ENCODE results near the gene MXD1.

Gene MXD1

DNA sequence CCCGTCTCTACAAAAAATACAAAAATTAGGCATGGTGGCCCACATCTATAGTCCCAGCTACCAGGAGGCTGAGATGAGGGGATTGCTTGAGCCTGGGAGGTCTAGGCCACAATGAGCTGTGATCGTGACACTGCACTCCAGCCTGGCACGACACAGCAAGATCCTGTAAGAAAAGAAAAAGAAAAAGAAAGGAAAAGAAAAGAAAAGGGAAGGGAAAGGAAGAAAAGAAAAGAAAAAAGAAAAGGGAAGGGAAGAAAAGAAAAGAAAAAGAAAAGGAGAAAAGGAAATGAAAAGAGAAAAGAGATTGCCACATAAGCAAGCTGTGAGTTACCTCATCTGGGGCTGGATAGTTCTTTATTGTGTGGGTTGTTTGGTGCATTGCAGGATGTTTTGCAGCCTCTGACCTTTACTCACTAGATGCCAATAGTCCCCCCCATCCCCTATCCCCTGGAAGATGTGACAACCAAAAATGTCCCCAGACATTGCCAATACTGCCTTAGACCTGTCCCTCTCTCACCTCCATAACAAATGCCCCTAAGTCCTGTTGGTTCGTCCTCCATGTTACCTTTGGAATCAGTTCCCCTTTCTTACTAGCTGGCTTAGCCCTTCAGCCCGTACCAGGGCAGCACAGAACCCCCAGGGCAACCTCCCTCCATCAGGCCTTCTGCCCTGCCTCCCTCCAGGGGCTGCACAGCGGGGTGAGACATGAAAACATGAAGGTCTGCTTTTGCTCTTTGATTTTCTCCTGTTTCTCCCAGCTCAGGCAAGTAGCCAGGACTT is 37.6 kb downstream of the MXD1 start:
- H3K4me1 ChIP-seq (ENCODE audit: insufficient read depth, low read length, poor library complexity, severe bottlenecking) = peaks cover 3% of the 10 kb centered on the region
- H4K20me1 ChIP-seq (ENCODE audit: insufficient read depth, low read length, poor library complexity, severe bottlenecking) = no peaks in the 10 kb centered on the region
- no peaks in the 10 kb centered on the region for H3K27me3 ChIP-seq (ENCODE audit: insufficient read depth, low read length, poor library complexity, severe bottlenecking)
- H2AFZ ChIP-seq (ENCODE audit: low read length) = no peak overlapping the region
- H3K4me2 ChIP-seq (ENCODE audit: low read depth, low read length, poor library complexity, severe bottlenecking) = no peak overlapping the region
- no peaks in the 10 kb centered on the region for H3K9me2 ChIP-seq (replicated peaks; ENCODE audit: low read depth, low read length)
- H3K36me3 ChIP-seq (ENCODE audit: insufficient read depth, low read length) = no peaks in the 10 kb centered on the region
- TF ChIP-seq, protein P1, sequence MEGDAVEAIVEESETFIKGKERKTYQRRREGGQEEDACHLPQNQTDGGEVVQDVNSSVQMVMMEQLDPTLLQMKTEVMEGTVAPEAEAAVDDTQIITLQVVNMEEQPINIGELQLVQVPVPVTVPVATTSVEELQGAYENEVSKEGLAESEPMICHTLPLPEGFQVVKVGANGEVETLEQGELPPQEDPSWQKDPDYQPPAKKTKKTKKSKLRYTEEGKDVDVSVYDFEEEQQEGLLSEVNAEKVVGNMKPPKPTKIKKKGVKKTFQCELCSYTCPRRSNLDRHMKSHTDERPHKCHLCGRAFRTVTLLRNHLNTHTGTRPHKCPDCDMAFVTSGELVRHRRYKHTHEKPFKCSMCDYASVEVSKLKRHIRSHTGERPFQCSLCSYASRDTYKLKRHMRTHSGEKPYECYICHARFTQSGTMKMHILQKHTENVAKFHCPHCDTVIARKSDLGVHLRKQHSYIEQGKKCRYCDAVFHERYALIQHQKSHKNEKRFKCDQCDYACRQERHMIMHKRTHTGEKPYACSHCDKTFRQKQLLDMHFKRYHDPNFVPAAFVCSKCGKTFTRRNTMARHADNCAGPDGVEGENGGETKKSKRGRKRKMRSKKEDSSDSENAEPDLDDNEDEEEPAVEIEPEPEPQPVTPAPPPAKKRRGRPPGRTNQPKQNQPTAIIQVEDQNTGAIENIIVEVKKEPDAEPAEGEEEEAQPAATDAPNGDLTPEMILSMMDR (conservative IDR thresholded peaks at IDR 0.05; ENCODE audit: low read length) = no peak
- TF ChIP-seq EZH2phosphoT487 (IDR thresholded peaks at IDR 0.05; ENCODE audit: borderline replicate concordance) = no peak
- no peaks in the 10 kb centered on the region for H3F3A ChIP-seq (ENCODE audit: low read depth)
- no peaks in the 10 kb centered on the region for H3K79me2 ChIP-seq (ENCODE audit: insufficient read depth, low read length)
- no peaks in the 10 kb centered on the region for H3K9me3 ChIP-seq (ENCODE audit: insufficient read depth, low read depth, low read length)
- H3K4me3 ChIP-seq (ENCODE audit: low read length, poor library complexity, severe bottlenecking) = no peak overlapping the region
- no peak overlapping the region for H3K9ac ChIP-seq (ENCODE audit: low read depth, low read length, poor library complexity, severe bottlenecking)

DNA sequence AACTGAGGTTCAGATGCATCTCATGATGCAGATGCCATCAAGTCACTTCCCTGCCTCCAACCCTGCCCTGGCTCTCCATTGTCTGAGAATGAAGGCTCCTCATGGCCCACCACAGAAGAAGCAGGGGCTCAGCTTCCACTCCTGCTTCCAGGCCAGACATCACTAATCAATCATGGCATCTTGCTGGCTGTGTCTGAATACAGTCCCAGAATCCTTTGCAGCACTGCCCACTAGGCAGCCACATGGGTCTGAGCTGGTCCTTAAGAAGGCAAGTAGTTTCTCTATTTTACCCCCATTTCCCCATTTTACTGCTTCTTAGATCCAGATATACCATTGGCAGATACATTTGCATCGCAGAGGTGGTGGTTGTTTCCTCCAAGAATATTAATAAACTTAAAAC is 39.2 kb downstream of the MXD1 start:
- no peaks in the 10 kb centered on the region for H3F3A ChIP-seq (ENCODE audit: low read depth)
- H3K79me2 ChIP-seq (ENCODE audit: insufficient read depth, low read length) = no peaks in the 10 kb centered on the region
- H3K4me2 ChIP-seq (ENCODE audit: low read depth, low read length, poor library complexity, severe bottlenecking) = no peak overlapping the region
- H3K27me3 ChIP-seq (ENCODE audit: insufficient read depth, low read length, poor library complexity, severe bottlenecking) = no peaks in the 10 kb centered on the region
- H2AFZ ChIP-seq (ENCODE audit: low read length) = no peak overlapping the region
- no peaks in the 10 kb centered on the region for H3K4me1 ChIP-seq (ENCODE audit: insufficient read depth, low read length, poor library complexity, severe bottlenecking)
- H3K9me2 ChIP-seq (replicated peaks; ENCODE audit: low read depth, low read length) = no peaks in the 10 kb centered on the region
- no peaks in the 10 kb centered on the region for H4K20me1 ChIP-seq (ENCODE audit: insufficient read depth, low read length, poor library complexity, severe bottlenecking)
- H3K9ac ChIP-seq (ENCODE audit: low read depth, low read length, poor library complexity, severe bottlenecking) = no peak overlapping the region
- H3K4me3 ChIP-seq (ENCODE audit: low read length, poor library complexity, severe bottlenecking) = no peak overlapping the region
- H3K36me3 ChIP-seq (ENCODE audit: insufficient read depth, low read length) = no peaks in the 10 kb centered on the region
- TF ChIP-seq EZH2phosphoT487 (IDR thresholded peaks at IDR 0.05; ENCODE audit: borderline replicate concordance) = no peak
- TF ChIP-seq, protein P1 (conservative IDR thresholded peaks at IDR 0.05; ENCODE audit: low read length) = no peak
- H3K9me3 ChIP-seq (ENCODE audit: insufficient read depth, low read depth, low read length) = no peaks in the 10 kb centered on the region

DNA sequence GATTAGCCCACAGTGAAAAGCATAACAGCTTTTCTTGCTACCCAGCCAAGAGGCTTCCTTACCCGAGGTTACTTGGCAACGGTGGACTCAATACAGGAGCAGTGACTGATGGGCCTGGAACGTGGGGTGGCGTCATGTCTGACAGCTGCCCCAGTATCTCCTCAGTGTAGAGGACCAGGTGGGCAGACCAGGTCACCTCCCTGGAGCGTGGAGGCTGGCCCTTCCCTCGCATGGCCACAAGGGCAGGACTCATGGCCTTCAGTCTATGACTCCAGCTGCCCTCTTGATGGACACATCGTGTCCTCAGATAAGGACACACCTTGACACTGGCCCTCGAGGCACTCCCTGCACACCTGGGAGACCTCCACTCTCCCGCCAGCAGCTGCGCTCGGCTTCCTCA is 40.1 kb downstream of the MXD1 start:
- Histone ChIP-seq H3K4me3 (ENCODE audit: low read length, poor library complexity, severe bottlenecking) (no peak overlapping the region), H3K9me3 (ENCODE audit: insufficient read depth, low read depth, low read length) (no peaks in the 10 kb centered on the region), H3K36me3 (ENCODE audit: insufficient read depth, low read length) (no peaks in the 10 kb centered on the region), H3K4me2 (ENCODE audit: low read depth, low read length, poor library complexity, severe bottlenecking) (no peak overlapping the region), H3K27me3 (ENCODE audit: insufficient read depth, low read length, poor library complexity, severe bottlenecking) (no peaks in the 10 kb centered on the region), H3K4me1 (ENCODE audit: insufficient read depth, low read length, poor library complexity, severe bottlenecking) (no peaks in the 10 kb centered on the region), H3K9ac (ENCODE audit: low read depth, low read length, poor library complexity, severe bottlenecking) (no peak overlapping the region), H3F3A (ENCODE audit: low read depth) (no peaks in the 10 kb centered on the region), H3K79me2 (ENCODE audit: insufficient read depth, low read length) (no peaks in the 10 kb centered on the region), H4K20me1 (ENCODE audit: insufficient read depth, low read length, poor library complexity, severe bottlenecking) (no peaks in the 10 kb centered on the region), H3K9me2 (replicated peaks; ENCODE audit: low read depth, low read length) (no peaks in the 10 kb centered on the region), H2AFZ (ENCODE audit: low read length) (no peak overlapping the region)
- no peak for TF ChIP-seq EZH2phosphoT487 (IDR thresholded peaks at IDR 0.05; ENCODE audit: borderline replicate concordance)

Data from Loucy (cell line).